Right kidney (tissue), 1 donor: ENCODE results near the gene VAV1.
"Not testable (repeated sequence)": the region's sequence is repeated elsewhere in the genome, so short reads cannot be mapped to it uniquely, and the experiment has no call there.

Experiments used
- DNase-seq: peaks from one replicate; pipeline ENCODE4 v3.0.0-alpha.2; 2016

The VAV1 gene

GRCh38 chr19:6790194-6791128 lies 18.0 kb downstream of the VAV1 start:
- no peak for DNase-seq

GRCh38 chr19:6791237-6791636 lies 18.7 kb downstream of the VAV1 start:
- DNase-seq: no peak

GRCh38 chr19:6793411-6793810 lies 20.9 kb downstream of the VAV1 start:
- no peak for DNase-seq

- no peak for DNase-seq
Observed at GRCh38 chr19:6793973-6794372, 21.5 kb downstream of the VAV1 start.

GRCh38 chr19:6794686-6795431 lies 22.4 kb downstream of the VAV1 start:
- no peak for DNase-seq

- no peak for DNase-seq
Observed at GRCh38 chr19:6796278-6796677, 23.8 kb downstream of the VAV1 start.

- no peak for DNase-seq
Observed at GRCh38 chr19:6797646-6798045, 25.1 kb downstream of the VAV1 start.

GRCh38 chr19:6800160-6800790 lies 27.8 kb downstream of the VAV1 start:
- not testable (repeated sequence) for DNase-seq

- DNase-seq: no peak
Observed at GRCh38 chr19:6800991-6801484, 28.5 kb downstream of the VAV1 start.

GRCh38 chr19:6801485-6802086 lies 29.1 kb downstream of the VAV1 start:
- peak; percentile 27 for DNase-seq

- DNase-seq: no peak
Observed at GRCh38 chr19:6802336-6803035, 30.0 kb downstream of the VAV1 start.

GRCh38 chr19:6803036-6803404 lies 30.5 kb downstream of the VAV1 start:
- DNase-seq: no peak

- no peak for DNase-seq
Observed at GRCh38 chr19:6806488-6806887, 34.0 kb downstream of the VAV1 start.

GRCh38 chr19:6807291-6807690 lies 34.8 kb downstream of the VAV1 start:
- DNase-seq: no peak

- DNase-seq: no peak
Observed at GRCh38 chr19:6808494-6808893, 36.0 kb downstream of the VAV1 start.

- DNase-seq: no peak
Observed at GRCh38 chr19:6809262-6809661, 36.8 kb downstream of the VAV1 start.

GRCh38 chr19:6811378-6811777 lies 38.9 kb downstream of the VAV1 start:
- DNase-seq: no peak

- DNase-seq: no peak
Observed at GRCh38 chr19:6811906-6812305, 39.4 kb downstream of the VAV1 start.

GRCh38 chr19:6812612-6813011 lies 40.1 kb downstream of the VAV1 start:
- DNase-seq: no peak

- no peak for DNase-seq
Observed at GRCh38 chr19:6813659-6814058, 41.2 kb downstream of the VAV1 start.

GRCh38 chr19:6817179-6817578 lies 44.7 kb downstream of the VAV1 start:
- DNase-seq: no peak

GRCh38 chr19:6818246-6818645 lies 45.7 kb downstream of the VAV1 start:
- DNase-seq: no peak
